Endodermal cell (in vitro differentiated cells): ENCODE data around the gene SMIM35. TPM values are rescaled to one million over a fixed set of nuclear protein-coding genes. Genes with fewer than 3 reads are reported as not detected.

Experiments
- DNase-seq: peaks from one replicate; pipeline ENCODE4 v3.0.0-alpha.2; 2017
- H3K27ac ChIP-seq: 2 replicates; pipeline ENCODE4 v1.5.1; 2013; ENCODE audit warnings: mild to moderate bottlenecking, low read depth, low read length, moderate library complexity
- H3K27me3 ChIP-seq: 2 replicates; pipeline ENCODE4 v1.6.1; 2013; ENCODE audit warnings: mild to moderate bottlenecking, low read length, moderate library complexity; ENCODE audit not compliant: insufficient read depth, control insufficient read depth, poor library complexity, severe bottlenecking
- H3K36me3 ChIP-seq: 2 replicates; pipeline ENCODE4 v1.7.0; 2013; ENCODE audit warnings: mild to moderate bottlenecking, low read length, moderate library complexity; ENCODE audit not compliant: control insufficient read depth, insufficient read depth
- H3K4me1 ChIP-seq: one replicate; pipeline ENCODE4 v1.7.0; 2013; ENCODE audit warnings: low read length; ENCODE audit not compliant: control insufficient read depth, insufficient read depth
- H3K4me3 ChIP-seq: 2 replicates; pipeline ENCODE4 v1.5.1; 2013; ENCODE audit warnings: mild to moderate bottlenecking, low read length, moderate library complexity
- H3K9ac ChIP-seq: 2 replicates; pipeline ENCODE4 v1.6.1; 2013; ENCODE audit warnings: mild to moderate bottlenecking, low read length, moderate library complexity; ENCODE audit not compliant: poor library complexity, severe bottlenecking; ENCODE audit errors: extremely low read depth
- H3K9me3 ChIP-seq: 2 replicates; pipeline ENCODE4 v1.6.1; 2013; ENCODE audit warnings: mild to moderate bottlenecking, low read length, moderate library complexity; ENCODE audit not compliant: control insufficient read depth
- H3K27ac Mint-ChIP-seq: 2 replicates; pipeline ENCODE4 v1.8.0; 2020; ENCODE audit warnings: mixed read lengths
- H3K27me3 Mint-ChIP-seq: 2 replicates; pipeline ENCODE4 v1.8.0; 2021; ENCODE audit warnings: mild to moderate bottlenecking, mixed read lengths; ENCODE audit not compliant: insufficient read depth
- H3K36me3 Mint-ChIP-seq: 2 replicates; pipeline ENCODE4 v1.8.0; 2020; ENCODE audit warnings: low read depth, mixed read lengths
- H3K4me1 Mint-ChIP-seq: 2 replicates; pipeline ENCODE4 v1.8.0; 2020; ENCODE audit warnings: mixed read lengths
- H3K4me3 Mint-ChIP-seq: 2 replicates; pipeline ENCODE4 v1.8.0; 2020; ENCODE audit warnings: mild to moderate bottlenecking, moderate library complexity, mixed read lengths
- H3K9me3 Mint-ChIP-seq: 2 replicates; pipeline ENCODE4 v1.8.0; 2020; ENCODE audit warnings: mild to moderate bottlenecking, mixed read lengths
- WGBS, 2 experiments: methylation state at CpG; one replicate each; pipeline versions ENCODE4 v1.1.5 to v1.1.7; 2013; ENCODE audit warnings: missing lambda C conversion rate in 2 of 2, mixed read lengths in 1 of 2; ENCODE audit not compliant: insufficient coverage in 1 of 2, insufficient read length in 1 of 2; 5-methylcytosine and 5-hydroxymethylcytosine counted together
- total RNA-seq, 2 donors: library from RNA; stranded (reverse); fragmentation: NEBNext Ultra II Directional in 1 of 2; extraction: Animal tissue kit (Norgen Biotek cat#: 25700) in 1 of 2; gene quantifications; 2 replicates in 1 of 2; 3 replicates in 1 of 2; pipeline ENCODE4 v1.2.1, GENCODE V29; 2021
- TF ChIP-seq, protein P1 (sequence below): fragments of 200-600 bp; sonication (generic); conservative IDR thresholded peaks from 2 replicates; pipeline ENCODE4 v1.5.0; 2021; ENCODE audit warnings: antibody characterized with exemption, mild to moderate bottlenecking

SMIM35 gene
- total RNA-seq, 2 donors from 2014 or later = not detected

DNA sequence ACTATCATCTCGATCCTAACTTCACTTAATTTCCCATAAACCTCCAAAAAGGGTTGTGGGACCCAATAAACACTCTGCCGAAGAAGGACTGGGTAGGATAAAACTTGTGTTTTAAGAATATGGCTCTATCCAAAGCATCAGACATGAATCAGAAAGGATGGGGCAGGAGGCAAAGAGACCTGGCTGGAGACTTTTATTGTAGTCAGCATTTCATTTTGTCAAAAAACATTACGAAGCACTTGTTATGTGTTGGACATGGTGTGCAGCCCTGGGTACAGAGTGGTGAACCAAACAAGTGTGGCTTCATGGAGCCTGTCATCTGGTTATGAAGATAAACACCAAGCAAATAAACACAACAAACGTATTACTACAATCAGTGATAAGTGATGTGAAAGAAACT is 83.3 kb downstream of the SMIM35 start:
- no peak overlapping the region for H3K9ac ChIP-seq
- TF ChIP-seq, protein P1, sequence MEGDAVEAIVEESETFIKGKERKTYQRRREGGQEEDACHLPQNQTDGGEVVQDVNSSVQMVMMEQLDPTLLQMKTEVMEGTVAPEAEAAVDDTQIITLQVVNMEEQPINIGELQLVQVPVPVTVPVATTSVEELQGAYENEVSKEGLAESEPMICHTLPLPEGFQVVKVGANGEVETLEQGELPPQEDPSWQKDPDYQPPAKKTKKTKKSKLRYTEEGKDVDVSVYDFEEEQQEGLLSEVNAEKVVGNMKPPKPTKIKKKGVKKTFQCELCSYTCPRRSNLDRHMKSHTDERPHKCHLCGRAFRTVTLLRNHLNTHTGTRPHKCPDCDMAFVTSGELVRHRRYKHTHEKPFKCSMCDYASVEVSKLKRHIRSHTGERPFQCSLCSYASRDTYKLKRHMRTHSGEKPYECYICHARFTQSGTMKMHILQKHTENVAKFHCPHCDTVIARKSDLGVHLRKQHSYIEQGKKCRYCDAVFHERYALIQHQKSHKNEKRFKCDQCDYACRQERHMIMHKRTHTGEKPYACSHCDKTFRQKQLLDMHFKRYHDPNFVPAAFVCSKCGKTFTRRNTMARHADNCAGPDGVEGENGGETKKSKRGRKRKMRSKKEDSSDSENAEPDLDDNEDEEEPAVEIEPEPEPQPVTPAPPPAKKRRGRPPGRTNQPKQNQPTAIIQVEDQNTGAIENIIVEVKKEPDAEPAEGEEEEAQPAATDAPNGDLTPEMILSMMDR = no peak
- no peaks in the 10 kb centered on the region for H3K9me3 ChIP-seq
- H3K27me3 ChIP-seq = no peaks in the 10 kb centered on the region
- peaks cover 6% of the 10 kb centered on the region for H3K4me1 Mint-ChIP-seq
- H3K27ac Mint-ChIP-seq = no peak overlapping the region
- WGBS, 2 experiments = 73 to 100% methylated on average over 2 to 4 of the region's 4 CpGs
- H3K4me1 ChIP-seq = no peaks in the 10 kb centered on the region
- H3K9me3 Mint-ChIP-seq = peaks cover 9% of the 10 kb centered on the region
- no peak overlapping the region for H3K27ac ChIP-seq
- H3K36me3 Mint-ChIP-seq = no peaks in the 10 kb centered on the region
- no peak overlapping the region for H3K4me3 ChIP-seq
- no peak overlapping the region for H3K4me3 Mint-ChIP-seq
- H3K36me3 ChIP-seq = no peaks in the 10 kb centered on the region
- DNase-seq = no peak
- H3K27me3 Mint-ChIP-seq = peaks cover 8% of the 10 kb centered on the region

DNA sequence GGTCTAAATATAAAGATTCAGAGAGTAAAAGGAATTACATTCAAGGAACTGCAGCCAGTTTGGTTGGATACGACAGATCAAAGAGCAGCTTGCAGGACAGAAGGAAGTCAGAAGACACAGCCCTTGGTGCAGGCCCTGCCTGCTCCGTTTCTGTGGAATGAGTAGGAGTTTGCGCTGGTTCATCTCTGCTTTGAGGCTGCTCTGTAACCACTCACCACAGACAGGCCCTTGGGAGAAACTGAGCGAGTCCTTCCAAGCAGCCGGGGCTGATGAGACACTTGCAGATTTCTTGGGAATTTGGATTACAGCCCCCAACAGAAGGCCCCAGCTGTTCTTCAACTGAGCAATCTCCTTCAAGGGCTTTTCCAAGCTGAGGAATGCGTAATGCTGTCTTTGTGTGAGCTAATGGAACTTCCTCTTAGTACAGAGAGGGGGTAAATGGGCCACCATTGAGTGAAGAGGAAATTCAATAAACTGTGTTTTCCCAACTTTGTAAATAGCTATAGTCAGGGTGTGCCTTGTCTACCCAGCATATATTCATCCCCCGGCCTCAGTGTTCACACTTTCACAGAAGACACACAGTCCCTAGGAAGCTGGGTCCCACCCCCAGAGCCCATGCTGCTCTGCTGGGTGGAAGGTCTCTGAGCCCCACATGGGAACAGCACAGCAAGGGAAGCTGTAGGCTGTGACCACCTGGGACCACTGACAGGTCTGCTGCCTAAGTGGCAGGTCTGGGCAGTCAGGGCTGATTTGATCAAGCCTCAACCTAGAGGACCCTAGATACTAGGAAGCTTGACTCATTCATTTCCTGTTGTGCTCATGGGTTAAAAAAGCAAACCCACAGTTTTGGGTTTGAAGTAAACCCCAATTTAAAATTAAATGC is 84.0 kb downstream of the SMIM35 start:
- Mint-ChIP-seq H3K4me1 (peaks cover 6% of the 10 kb centered on the region), H3K4me3 (no peak overlapping the region), H3K27ac (no peak overlapping the region), H3K27me3 (peaks cover 8% of the 10 kb centered on the region), H3K36me3 (no peaks in the 10 kb centered on the region), H3K9me3 (peaks cover 9% of the 10 kb centered on the region)
- Histone ChIP-seq H3K27ac (no peak overlapping the region), H3K4me1 (no peaks in the 10 kb centered on the region), H3K9me3 (no peaks in the 10 kb centered on the region), H3K36me3 (no peaks in the 10 kb centered on the region), H3K9ac (no peak overlapping the region), H3K27me3 (no peaks in the 10 kb centered on the region), H3K4me3 (no peak overlapping the region)
- no peak for DNase-seq
- TF ChIP-seq, protein P1 = no peak
- WGBS, 2 experiments = 86 to 90% methylated on average over 3 to 7 of the region's 7 CpGs

DNA sequence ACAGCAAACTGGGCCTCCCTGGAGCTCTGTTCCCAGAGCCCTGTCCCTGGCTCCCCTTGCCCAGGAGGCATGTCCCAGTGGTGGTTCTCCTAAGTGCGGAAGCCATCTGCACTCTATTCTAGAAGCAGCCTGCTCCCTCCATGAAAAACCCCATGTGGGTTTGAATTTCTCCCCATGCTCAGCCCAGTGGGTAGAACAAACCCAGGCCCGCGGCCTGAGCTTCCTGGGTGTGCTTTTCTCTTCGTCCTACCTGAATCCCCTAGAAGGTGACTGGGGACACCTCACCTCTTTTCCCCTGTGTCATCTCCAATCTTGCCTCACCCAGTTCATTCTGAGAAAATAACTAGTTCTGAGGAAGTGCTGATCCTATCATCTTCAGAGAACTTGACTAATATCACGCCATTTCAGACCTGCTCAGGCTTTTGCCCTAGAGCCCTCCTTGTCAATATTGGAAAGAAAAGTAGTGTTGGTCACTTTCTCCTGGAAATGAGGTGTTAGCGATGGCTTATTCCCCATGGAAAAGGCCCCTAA is 84.7 kb downstream of the SMIM35 start:
- TF ChIP-seq, protein P1 = no peak
- peaks cover 9% of the 10 kb centered on the region for H3K9me3 Mint-ChIP-seq
- no peak for DNase-seq

More for the DNA sequence above, 84.7 kb downstream of the SMIM35 start:
- no peaks in the 10 kb centered on the region for H3K9me3 ChIP-seq
- H3K4me1 ChIP-seq = no peaks in the 10 kb centered on the region
- peaks cover 8% of the 10 kb centered on the region for H3K27me3 Mint-ChIP-seq
- H3K9ac ChIP-seq = no peak overlapping the region
- H3K4me1 Mint-ChIP-seq = peaks cover 6% of the 10 kb centered on the region
- H3K36me3 Mint-ChIP-seq = no peaks in the 10 kb centered on the region
- no peak overlapping the region for H3K4me3 ChIP-seq
- no peaks in the 10 kb centered on the region for H3K36me3 ChIP-seq
- no peak overlapping the region for H3K27ac Mint-ChIP-seq
- H3K27ac ChIP-seq = no peak overlapping the region
- WGBS, 2 experiments = 96% methylated on average over 5 to 6 of the region's 6 CpGs
- H3K4me3 Mint-ChIP-seq = no peak overlapping the region
- no peaks in the 10 kb centered on the region for H3K27me3 ChIP-seq
